Measurements from ENCODE around the gene RANBP3L. TPM values are rescaled to one million over a fixed set of nuclear protein-coding genes. Genes with fewer than 3 reads are reported as not detected.

Gene RANBP3L
- polyA plus RNA-seq, 1 donor: 0.53 TPM

GRCh38 chr5:36242534-36243485 is 58.9 kb downstream of the RANBP3L start:
- DNase-seq: peak; percentile 34

GRCh38 chr5:36241631-36242533 is 59.8 kb downstream of the RANBP3L start, which contains the start of gene NADK2:
Gene NADK2, minus strand, starts transcription at chr5:36241925. Its CDS starts 127 bp downstream, at chr5:36241798.
- DNase-seq: peak; percentile 98

GRCh38 chr5:36240779-36241630 is 60.7 kb downstream of the RANBP3L start:
- peak; percentile 83 for DNase-seq

- DNase-seq: no peak
Observed at GRCh38 chr5:36239370-36240293, 62.1 kb downstream of the RANBP3L start.

DNA sequence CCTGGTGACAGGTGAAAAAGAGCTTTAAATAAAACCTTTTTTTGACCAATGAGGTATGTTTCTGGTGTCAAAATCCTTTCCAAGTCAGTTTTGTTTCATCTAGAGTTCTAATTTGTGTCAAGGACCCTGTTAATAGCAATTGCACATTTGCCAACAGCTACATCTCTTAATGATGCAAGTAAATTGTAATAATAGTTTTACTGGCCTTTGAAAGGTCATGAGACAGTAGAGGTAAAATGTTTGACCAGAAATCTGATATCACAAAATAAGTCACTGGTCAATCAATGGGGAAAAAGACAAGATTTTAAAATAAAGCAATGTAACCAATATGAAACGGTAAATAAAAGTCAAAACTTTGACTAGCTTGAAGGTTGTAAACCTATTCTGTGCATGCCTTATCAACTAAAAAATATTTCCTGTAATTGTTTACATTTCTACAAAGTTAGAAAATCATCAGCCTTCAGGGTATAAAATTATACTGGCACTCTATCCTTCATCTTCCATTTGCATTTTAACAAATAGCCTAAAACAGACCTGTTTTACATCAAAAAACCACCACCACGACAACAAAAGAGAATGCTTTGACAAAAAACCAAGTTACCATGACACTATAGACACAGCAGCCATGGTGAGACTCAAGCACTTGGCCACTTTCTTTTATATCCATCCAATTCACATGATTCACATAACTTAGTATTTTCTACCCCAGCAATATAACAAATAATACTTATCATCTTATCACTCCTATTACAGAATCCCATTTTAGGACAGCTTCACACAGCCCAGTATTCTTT is 63.0 kb downstream of the RANBP3L start:
- DNase-seq: no peak

DNA sequence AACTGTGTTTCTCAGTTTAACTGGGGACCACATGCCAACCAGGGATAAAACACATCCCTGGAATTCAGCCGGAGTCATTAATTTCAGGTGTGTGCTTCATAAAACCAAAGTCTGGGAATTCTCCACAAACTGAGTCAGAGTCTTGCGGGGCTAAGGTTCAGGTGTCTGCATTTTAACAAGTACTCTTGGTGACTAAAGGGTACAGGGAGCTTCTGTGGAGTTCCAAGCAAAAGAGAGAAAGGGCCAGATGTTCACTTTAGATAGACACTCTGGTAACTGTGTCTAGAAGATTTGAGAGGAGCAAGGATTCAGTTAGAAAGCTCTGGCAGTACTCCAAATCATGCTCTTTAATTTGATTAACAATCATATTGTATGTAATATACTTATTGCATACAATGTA is 64.0 kb downstream of the RANBP3L start:
- no peak for DNase-seq

- no peak for DNase-seq
Observed at GRCh38 chr5:36236801-36237200, 64.9 kb downstream of the RANBP3L start.

- no peak for DNase-seq
Observed at GRCh38 chr5:36232533-36232932, 69.2 kb downstream of the RANBP3L start.

GRCh38 chr5:36230151-36230790 is 71.4 kb downstream of the RANBP3L start:
- DNase-seq: no peak

- no peak for DNase-seq
Observed at GRCh38 chr5:36228505-36228904, 73.2 kb downstream of the RANBP3L start.

DNA sequence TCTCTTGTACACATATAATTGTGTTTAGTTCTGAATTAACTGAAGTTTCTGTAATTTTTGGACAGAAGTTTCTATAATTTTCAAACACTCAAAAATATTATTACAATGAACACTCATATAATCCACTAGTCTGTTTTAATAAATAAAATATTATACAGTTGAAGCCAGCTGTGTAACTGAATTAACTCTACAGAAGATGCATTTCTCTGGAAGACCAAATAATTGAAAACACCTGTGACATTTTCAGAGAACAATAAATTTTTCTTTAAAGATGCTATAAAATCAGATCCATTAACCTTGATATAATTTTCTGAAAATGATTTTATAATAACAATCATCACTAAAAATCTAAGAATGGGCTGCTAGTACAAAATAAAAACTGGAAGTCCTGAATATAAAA is 74.7 kb downstream of the RANBP3L start:
- DNase-seq: no peak

GRCh38 chr5:36222620-36223019 is 79.1 kb downstream of the RANBP3L start:
- DNase-seq: no peak

DNA sequence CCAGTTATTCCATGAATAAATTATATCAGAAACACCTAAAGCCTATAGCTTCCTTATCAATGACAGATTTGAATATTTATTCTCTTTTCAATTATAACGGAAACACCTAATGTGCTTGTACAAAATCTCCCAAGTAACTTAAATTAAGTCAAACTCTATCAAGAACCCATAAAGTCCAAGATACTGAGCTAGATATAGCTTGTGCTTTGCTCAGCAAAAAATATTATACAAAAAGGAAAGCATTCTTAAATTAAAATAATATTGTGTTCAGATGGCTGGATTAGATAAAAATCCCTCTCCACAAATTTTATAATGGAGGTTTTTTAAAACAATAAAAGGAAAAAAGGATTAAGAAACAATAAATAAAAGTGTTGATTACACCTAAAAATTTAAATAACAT is 83.7 kb downstream of the RANBP3L start:
- DNase-seq: no peak

DNA sequence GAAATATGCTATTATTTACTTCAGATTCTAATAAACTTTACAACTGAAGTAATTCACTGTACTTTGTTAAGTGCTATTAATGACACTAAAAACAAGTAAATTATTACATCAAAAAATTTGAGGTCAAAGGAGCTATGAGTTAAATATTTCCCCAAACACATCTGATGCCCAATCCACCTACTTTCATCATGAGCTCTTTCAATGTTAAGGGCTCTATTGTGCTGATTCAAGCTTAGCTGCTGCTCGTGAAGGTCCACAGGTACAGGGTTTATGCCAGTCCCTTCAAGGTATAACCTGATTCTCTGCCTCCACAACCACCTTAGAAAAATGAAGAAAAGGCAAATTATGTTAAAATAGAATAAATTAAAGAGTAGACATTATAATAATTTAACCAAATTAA is 84.1 kb downstream of the RANBP3L start:
- no peak for DNase-seq

DNA sequence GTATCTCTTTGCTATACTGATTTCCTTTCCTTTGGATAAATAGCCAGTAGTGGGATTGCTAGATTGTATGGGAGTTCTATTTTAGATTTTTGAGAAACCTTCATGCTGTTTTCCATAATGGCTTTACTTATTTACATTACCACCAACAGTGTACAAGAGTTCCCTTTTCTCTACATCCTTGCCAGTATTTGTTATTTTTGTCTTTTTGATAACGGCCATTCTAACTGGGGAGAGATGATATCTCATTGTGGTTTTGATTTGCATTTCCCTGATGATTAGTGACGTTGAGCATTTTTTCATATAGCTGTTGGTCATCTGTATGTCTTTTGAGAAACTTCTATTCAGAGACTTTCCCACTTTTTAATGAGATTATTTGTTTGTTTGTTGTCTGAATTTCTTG is 85.8 kb downstream of the RANBP3L start:
- no peak for DNase-seq

DNA sequence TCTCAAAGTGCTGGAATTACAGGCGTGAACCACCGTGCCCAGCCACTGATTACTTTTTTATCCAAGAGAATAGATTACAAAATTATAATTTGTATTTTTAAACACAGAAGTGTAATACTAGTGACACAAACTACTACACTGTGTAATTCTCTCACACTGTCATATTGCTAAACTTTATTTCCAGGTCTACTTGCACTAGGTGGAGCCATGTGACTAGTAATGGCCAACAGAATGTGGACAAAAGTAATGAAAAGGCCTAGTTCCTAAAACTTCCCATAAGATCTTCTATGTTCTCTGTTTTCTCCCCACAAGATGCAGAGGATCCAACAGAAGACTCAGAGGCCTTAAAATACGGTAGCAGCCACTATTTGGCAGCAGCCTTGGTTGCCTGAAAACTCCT is 87.3 kb downstream of the RANBP3L start:
- no peak for DNase-seq

GRCh38 chr5:36209664-36210063 is 92.0 kb downstream of the RANBP3L start:
- no peak for DNase-seq

GRCh38 chr5:36208786-36209185 is 92.9 kb downstream of the RANBP3L start:
- DNase-seq: no peak

DNA sequence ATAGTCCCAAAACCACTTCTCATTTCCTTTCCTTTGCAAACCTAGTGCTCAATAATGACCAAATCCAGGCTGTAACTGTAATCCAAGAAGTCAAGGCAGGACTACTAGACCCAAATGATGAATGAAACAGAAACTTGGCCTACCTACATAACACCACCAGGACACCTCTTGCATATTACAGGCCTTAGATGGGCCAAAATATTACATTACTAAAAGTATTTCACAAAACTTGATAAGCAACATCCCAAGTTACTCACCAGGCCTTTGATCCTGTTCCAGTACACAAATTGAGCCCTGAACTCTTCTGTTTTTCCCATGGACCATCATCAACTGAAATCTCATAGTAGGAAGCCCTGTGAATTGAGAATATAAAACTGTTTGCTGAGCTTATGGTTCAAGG is 94.8 kb downstream of the RANBP3L start:
- no peak for DNase-seq

DNA sequence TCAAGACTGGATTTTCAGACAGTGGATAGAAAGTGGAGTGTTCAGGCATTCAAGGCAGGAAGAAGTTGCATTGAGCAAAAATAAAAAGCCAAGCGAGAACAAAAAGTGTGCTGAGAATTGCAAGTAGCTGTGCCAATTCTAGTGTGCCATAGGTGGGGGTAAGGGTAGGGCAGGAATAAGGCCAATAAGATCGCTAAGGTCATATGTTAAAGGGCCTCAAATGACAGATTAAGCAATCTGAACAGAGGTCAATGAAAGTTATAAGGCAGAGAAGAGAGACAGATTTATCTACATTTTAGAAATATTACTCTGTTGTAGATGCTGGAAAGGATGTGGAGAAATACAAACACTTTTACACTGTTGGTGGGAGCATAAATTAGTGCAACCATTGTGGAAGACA is 96.4 kb downstream of the RANBP3L start:
- DNase-seq: no peak

Measured in hindlimb muscle (tissue), 1 donor.